ENCODE data around the gene ACER3.
"Not testable (repeated sequence)": the region's sequence is repeated elsewhere in the genome, so short reads cannot be mapped to it uniquely, and the experiment has no call there.

ACER3 gene

DNA sequence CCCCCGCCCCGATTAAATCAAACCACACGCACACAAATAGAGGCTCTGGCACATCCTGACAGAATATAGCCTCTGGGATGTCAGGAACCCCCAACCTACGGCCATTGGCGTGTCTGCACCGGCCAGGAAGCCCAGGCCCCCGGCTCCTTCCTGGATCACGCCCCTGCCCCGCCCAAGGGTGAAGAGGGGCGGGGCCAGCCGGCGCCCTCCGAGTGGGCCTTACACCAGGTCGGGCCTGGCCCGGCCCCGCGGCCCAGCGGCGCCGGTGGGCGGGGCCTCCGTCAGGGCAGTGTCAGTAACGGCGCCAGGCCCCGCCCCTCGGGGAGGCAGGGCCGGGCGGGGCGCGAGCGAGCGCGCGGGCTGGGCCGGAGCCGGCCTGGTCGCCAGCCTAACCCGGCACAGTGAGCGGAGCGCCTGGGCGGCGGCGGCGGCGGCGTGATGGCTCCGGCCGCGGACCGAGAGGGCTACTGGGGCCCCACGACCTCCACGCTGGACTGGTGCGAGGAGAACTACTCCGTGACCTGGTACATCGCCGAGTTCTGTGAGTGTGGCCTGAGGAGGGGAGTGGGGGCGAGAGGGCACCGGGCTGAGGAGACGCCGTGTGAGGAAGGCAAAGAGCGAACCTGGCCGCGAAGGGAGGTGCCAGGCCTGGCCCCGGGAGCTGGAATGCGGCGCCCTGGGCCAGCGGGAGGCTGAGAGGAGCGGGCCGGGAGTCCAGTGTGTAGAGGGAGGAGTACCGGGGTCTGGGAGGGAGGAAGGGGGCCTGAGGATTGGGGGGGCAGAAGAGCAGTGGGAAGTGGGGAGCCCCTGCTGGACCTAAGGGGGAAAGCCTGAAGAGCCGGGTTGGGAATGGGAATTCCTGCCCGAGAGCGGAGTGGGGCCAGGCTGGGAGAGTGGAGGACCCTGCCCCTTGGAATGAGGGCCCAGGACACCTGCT is at the start of gene ACER3:
Gene ACER3 (plus strand): TSS at position 380 of the 937 bp plus-strand sequence. CDS start 59 bp downstream, at position 439.
- peak; percentile 73 for DNase-seq (ENCODE audit: low read depth)

DNA sequence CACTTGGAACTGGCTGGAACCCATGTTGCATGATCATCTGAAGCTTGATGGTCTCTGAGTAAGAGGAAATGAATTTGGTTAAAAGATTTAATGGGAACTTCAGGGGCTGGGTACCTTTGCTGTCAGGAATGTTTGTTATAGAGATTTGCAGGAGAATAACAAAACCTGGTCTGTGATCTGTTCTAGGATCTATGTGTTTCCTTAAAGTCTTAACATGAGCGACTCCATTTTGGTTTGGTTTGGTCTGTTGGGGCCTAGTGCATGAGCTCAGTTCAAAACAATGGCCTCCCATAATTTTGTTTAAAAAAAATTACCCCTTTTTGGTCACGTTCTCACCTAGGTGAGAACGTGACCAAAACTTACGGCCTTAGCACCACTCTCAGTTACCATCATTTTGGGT is 49.5 kb upstream of the ACER3 start:
- DNase-seq (ENCODE audit: low read depth): no peak

DNA sequence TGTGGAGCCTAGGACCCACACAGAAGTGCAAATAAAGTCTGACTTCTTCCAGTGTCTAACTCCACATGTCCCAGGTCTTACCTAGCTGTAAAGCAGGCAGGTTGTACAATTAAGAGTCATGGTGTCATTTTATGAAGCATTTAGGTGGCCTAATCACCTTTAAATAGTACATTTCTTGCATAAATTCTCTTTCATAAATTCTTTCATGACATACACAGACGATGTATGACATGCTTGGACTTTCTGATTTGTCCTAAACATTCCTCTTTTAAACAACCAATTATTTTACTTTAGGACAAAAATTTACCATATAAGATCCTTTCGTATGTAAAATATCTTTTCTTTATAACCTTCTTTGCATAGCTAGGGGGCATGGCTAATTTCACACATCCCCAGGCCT is 46.3 kb upstream of the ACER3 start:
- DNase-seq (ENCODE audit: low read depth): no peak

DNA sequence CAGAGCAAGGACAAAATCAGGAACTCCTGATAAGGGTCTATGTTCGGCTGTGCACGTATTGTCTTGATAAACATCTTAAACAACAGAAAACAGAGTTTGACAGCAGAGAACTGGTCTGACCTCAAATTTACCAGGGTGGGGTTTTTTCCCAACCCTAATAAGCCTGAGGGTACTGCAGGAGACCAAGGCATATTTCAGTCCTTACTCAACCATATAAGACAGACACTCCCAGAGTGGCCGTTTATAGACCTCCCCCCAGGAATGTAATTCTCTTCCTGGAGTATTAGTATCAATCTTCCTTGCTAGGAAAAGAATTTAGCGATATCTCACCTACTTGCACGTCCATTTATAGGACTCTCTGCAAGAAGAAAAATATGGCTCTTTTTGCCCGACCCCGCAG is 45.0 kb upstream of the ACER3 start:
- not testable (repeated sequence) for DNase-seq (ENCODE audit: low read depth)

DNA sequence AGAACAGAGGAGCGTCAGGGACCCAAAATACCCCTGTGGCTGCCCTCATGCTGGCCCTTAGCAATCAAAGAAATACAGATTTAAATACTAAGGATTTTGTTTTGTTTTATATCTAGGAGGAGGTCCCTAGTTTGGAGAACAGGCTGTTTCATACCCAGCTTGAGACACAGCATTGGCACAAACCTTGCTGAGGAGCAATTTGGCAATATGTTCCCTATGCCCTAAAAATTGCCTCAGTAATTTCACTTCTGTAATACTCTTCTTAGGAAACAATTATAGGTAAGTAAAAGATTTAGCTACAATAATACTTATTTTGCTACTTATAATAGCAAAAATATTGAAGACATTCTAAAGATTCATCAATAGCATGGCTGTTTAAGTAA is 40.5 kb upstream of the ACER3 start:
- no peak for DNase-seq (ENCODE audit: low read depth)

DNA sequence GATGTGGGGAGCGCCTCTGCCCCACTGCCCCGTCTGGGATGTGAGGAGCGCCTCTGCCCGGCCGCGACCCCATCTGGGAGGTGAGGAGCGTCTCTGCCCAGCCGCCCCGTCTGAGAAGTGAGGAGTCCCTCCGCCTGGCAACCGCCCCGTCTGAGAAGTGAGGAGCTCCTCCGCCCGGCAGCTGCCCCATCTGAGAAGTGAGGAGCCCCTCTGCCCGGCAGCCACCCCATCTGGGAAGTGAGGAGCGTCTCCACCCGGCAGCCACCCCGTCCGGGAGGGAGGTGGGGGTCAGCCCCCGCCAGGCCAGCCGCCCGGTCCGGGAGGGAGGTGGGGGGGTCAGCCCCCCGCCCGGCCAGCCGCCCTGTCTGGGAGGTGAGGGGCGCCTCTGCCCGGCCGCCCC is 39.3 kb upstream of the ACER3 start:
- not testable (repeated sequence) for DNase-seq (ENCODE audit: low read depth)

DNA sequence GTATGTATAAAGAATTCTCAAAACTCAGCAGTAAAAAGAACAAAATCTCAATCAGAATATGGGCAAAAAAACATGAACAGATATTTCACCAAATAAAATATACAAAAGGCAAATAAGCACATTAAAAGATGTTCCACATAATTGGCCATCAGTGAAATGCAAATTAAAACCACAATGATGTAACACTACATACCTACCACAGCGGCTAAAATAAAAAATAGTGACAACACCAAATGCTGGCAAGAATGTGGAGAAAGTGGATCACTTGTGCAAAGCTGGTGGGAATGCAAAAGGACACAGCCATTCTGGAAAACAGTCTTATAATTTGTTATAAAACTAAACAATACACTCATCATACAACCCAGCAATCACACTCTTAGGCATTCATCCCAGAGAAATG is 38.3 kb upstream of the ACER3 start:
- DNase-seq (ENCODE audit: low read depth): no peak

DNA sequence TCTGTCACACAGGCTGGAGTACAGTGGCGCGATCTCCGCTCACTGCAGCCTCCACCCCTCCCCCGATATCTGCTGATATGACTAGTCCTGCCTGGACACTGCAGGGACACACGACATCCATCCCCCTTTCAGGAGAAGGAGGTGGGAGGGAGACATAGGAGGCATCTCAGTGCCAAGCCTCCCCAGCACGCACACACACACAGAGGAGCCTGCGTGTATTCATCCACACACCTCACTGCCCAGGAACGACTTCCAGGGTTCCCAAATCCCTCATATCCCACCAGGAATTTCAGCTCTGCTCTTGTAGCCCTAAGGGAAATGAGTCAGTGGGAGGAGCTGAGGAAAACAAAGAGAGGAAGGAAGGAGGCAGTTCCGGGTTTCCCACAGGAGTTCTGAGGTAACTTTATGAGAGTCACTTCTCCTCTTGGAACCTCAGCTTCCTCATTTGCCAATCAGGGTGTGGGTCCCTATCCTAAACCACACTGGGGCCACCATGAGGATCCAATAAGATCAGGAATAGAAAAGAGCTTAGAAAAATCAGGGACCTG is 37.2 kb upstream of the ACER3 start:
- peak; percentile 38 for DNase-seq (ENCODE audit: low read depth)

DNA sequence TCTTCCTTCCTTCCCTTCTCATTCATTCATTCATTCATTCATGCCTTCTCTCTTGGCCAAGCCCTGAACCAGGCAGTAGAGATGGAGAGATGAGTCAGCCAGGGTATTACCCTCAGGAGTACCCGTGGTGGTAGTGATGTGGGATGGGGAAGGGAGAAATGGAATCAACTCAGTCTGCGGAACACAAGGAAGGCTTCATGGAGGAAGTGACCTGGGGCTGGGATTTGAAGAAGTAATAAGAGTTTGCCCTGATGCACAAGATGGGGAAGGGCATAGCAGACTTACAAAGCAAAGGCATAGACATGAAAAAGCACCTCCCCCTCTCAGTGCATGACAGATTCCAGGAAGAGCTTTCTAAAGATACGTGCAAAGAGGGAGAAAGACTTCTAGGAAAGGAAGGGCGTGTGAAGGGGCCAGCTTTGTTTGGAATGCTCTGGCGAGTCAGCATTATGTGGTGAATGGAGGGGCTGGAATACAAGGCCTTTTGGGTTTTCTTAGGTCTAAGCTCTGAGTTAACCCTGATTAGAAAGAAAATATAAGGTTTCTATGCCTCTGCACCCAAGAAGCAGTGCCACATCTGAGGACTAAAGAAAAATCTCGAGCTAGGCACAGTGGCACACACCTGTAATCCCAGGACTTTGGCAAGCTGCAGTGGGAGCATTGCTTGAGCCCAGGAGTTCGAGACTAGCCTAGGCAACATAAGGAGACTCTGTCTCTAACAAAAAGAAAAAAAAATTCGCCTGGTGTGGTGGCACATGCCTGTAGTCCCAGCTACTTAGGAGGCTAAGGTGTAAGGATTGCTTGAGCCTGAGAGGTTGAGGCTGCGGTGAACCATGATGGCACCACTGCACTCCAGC is 36.4 kb upstream of the ACER3 start:
- DNase-seq (ENCODE audit: low read depth): no peak

DNA sequence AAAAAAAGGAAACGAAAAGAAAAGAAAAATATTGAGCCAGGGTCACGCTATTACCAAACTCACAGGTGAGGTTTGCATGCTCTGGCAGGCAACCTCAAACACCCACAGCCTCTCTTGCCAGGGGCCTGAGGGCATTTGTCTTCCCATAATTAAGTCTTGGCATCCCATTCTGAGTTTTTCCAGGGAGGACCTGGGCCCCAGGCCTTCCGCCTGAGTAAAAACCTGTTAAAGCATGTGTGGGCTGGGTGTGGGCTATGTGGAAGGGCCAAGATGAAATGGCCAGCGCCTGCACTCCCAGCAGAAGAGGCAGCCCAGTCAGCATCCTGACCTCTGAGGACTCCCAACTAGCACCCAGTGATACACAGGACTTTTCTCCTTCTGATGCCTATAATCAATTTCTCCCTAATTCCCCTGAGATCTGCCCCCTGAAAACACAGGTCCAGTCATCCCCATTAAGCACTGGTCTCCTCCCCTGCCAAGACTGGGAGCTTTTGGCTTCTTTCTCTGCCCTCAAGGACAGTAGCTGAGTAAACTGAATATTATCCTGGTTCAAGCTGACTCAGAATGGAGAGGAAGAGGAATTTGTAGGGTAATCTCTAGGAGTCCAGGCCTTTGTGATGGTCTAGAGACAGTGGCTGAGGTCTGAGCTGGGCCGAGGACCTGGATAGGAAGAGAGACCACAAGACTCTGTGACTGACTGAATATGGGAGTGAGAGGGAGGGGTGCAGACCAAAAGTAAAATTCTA is 35.6 kb upstream of the ACER3 start:
- peak; percentile 65 for DNase-seq (ENCODE audit: low read depth)

DNA sequence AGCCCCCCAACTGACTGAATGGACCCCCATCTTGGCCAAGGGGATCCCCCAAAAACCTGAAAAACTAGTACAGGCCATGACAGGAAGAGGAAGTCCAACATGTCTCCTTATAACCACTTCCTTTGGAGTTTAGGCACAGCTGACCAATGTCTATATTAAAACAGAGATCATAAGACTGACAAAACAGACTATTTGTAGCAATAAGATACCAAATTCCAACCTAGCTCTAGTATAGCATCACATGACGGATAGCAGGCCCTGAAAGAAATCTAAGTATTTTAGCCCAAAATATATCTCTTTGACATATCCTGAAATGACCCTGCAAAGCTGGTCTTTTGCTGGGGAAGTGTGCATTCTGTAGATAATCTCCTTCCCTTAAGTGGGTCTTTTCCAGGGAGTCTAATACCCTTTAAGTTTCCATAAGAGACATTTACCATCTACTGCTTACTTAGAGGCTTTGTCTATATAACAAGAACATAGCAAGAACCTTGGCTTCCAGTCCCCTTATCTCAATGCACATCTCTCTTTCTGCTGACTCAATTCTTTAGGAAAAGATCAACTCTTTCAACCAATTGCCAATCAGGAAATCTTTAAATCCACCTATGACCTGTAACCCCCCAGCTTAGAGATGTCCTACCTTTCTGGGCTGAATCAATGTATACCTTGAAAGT is 34.9 kb upstream of the ACER3 start:
- no peak for DNase-seq (ENCODE audit: low read depth)

DNA sequence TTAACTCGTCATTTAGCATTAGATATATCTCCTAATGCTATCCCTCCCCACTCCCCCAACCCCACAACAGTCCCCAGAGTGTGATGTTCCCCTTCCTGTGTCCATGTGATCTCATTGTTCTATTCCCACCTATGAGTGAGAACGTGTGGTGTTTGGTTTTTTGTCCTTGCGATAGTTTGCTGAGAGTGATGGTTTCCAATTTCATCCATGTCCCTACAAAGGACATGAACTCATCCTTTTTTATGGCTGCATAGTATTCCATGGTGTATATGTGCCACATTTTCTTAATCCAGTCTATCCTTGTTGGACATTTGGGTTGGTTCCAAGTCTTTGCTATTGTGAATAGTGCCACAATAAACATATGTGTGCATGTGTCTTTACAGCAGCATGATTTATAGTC is 34.2 kb upstream of the ACER3 start:
- not testable (repeated sequence) for DNase-seq (ENCODE audit: low read depth)

DNA sequence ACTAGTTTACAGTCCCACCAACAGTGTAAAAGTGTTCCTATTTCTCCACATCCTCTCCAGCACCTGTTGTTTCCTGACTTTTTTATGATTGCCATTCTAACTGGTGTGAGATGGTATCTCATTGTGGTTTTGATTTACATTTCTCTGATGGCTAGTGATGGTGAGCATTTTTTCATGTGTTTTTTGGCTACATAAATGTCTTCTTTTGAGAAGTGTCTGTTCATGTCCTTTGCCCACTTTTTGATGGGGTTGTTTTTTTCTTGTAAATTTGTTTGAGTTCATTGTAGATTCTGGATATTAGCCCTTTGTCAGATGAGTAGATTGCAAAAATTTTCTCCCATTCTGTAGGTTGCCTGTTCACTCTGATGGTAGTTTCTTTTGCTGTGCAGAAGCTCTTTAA is 33.7 kb upstream of the ACER3 start:
- not testable (repeated sequence) for DNase-seq (ENCODE audit: low read depth)

DNA sequence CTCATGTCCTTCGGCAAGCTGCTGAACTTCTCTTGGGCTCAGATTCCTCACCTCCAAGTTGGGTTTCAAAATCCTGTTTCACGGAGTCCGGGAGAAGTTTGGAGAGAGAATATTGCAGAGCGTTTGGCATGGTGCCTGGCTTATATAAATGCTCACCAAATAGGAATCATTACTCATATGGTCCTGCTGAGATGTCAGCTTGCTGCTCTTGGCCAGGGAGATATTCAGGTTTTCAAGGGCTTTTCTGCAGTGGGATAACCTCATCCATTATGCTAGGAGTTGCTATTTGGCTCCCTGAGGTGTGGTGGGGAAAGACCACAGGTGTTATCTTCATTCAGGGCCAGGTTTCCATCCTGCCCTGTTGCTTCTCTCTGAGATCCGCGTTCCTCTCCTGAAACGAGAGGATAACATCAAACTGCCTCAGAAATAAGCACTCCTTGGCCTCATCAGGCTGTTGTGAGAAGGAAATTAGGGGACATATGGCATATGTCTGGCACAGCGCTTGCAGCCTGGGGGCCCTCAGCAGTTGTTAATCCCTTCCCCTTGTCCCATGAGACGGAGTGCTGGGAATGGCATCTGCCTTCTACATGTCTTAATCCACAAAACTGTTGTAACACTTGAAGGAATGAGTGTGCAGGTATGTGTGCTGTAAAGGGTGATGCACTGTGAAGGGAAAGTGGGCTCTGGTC is 29.9 kb upstream of the ACER3 start:
- peak; percentile 73 for DNase-seq (ENCODE audit: low read depth)

DNA sequence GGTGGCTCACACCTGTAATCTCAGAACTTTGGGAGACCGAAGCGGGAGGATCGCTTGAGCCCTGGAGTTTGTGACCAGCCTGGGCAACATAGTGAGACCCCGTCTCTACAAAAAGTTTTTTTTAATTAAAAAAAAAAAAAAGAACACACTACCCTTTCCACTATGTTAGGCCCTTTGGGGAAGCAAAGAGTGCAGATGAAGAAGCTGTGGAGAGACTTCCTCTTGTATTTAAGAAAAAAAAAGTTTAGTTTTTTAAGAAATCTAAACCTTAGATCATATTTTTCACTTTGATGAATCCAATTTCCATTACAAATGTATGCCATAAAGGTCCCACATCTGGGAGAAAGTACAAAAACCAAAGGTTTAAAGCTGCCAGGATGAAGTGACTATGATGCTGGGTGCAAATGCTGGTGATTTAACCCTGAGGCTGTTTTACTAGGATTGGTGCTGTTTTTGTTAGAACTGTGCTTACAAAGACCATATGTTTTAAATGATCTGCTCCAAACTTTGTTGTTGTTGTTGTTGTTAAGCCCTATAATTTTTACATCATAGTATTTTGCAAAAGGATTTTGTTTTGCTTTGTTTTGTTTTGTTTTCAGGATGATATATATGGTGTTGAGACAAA is 28.9 kb upstream of the ACER3 start:
- DNase-seq (ENCODE audit: low read depth): no peak

DNA sequence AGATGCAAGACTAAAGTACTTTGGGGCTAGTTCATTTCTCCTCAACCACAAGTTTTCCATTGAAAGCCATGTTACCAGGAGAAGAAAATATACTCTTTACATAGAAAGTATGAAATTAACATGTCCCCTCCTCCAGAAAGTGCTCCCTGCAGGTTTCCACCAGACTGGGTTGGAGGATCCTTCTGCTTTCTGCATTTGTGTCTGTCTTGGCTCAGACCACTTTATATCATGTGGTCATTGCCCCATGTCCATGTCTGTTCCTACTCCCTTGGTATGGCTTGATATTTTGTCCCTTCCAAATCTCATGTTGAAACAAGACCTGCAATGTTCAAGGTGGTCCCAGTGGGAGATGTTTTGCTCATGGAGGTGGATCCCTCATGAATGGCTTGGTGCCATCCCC is 28.4 kb upstream of the ACER3 start:
- DNase-seq (ENCODE audit: low read depth): no peak

DNA sequence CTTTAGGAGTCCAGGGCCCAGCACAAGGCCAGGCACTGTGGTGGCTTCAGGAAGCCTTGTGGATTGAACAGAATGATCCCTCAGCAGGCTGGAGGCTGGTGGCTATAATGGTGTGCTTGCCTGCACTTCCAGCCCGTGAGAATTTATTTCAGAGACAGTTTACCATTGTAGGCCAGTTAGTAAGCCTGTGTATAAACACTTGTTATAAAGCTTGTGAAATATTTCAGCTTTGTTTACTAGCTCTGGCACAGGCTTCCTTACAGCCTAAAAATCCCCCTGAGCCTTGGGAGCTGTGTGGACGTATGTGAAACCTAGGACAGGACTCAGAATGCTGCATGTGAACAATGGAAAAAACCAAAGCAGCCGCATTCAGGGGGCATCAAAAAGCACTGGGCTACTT is 26.6 kb upstream of the ACER3 start:
- DNase-seq (ENCODE audit: low read depth): no peak

DNA sequence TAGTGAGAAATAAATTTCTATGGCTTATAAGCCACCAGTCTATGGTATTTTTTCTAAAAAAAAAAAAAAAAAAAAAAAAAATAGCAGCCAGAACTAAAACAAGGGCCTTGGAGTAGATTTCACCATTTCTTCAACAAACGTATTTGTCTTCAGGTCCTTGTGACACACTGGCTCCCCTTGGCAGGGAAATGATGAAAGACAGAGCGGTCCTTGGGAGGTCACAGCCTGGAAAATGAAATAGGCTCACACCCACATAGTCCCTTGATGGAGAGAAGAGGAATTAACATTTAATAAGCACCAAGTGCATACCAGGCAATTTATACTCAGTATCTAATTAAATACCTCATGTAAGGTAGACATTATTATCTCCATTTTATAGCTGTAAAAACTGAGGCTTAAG is 25.7 kb upstream of the ACER3 start:
- DNase-seq (ENCODE audit: low read depth): no peak

DNA sequence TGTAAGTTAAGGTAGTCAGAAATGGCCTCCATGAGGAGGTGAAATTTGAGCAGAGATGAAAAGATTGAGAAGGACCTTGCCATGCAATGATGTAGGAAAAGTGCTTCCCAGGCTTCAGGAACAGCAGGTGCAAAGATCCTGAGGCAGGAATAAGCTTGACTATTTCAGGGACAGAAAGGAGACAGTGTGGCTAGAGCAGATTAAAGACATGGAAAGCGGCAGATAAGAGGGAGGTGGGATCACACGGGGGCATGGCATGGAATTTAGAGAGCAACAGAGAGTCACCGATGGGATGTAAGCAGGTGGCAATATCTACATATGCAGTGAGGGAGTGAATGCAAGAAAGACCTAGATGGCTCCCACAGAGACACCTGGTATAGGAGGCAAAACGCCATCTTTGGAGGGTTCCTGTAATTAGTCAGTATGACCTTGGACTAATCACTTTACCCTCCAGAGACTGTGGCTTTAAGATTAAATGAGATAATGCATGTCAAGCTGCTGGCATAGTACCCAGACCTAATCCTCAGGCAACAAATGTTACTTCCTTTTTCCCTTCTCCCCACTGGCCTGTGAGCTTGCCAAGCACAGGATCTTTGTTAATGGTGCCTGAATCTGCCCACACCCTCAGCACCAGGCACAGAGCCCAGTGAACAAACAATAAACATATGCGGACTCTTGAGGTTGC is 24.6 kb upstream of the ACER3 start:
- peak; percentile 65 for DNase-seq (ENCODE audit: low read depth)

Data from stromal cell of bone marrow (primary cell).